Thyroid gland (tissue), 4 donors: ENCODE data around the gene BTBD9.
A peak's percentile ranks its signal among the peaks of the same experiment; 100 is the strongest.

ENCODE experiments used
- CTCF ChIP-seq, 6 experiments: fragments of 200-600 bp in 3 of 6; fragments of 450-650 bp in 3 of 6; sonication (generic) in 3 of 6; IDR thresholded peaks; one replicate each; pipeline ENCODE4 v1.5.1; 2016 to 2019; ENCODE audit warnings: antibody characterized with exemption in 6 of 6, mild to moderate bottlenecking in 2 of 6, inconsistent platforms in 1 of 6, moderate library complexity in 1 of 6
- POLR2A ChIP-seq, 2 donors: fragments of 450-650 bp; IDR thresholded peaks; one replicate each; pipeline ENCODE4 v1.6.1; 2017; ENCODE audit warnings: antibody characterized with exemption in 2 of 2, mild to moderate bottlenecking in 2 of 2, moderate library complexity in 1 of 2

DNA sequence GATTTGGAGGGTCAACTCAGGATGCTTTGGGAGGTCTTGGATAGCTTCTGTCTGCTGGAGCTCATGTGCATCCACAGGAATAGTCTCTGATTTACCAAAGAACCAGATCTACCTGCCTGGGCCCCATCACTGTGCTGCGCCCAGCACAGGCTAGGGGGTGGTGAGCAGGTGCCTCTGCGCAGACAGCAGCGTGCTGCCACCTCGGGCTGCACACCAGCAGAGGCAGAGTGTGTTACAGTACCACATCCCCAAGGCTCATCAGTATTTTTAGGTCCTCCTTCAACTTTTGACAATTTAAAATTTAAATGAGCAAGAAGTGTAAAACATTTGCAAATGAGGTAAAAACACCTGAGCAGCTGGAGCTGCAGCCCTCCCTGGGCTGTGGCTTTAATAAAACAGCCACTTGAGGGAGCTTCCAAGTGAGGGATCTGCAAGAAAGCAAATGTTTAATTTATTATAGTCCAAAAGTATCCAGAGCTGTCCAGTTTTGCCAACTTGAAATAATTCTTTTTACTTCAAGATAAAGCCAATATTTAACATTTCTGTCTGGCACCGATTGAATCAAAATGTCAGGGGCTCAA is 495.3 kb downstream of the BTBD9 start:
- no peak for TF ChIP-seq POLR2A (IDR thresholded peaks at IDR 0.05)
- peak in 1 of 6 experiments; percentile 18 for TF ChIP-seq CTCF (IDR thresholded peaks at IDR 0.05)
